GM12878 (cell line): ENCODE measurements around the gene DENND2C. TPM values are rescaled to one million over a fixed set of nuclear protein-coding genes. Genes with fewer than 3 reads are reported as not detected.
A peak's percentile ranks its signal among the peaks of the same experiment; 100 is the strongest.

ENCODE experiments used
- ATAC-seq: fragments of 200-7000 bp; cut with Tn5 transposase; 3 replicates; pipeline ENCODE4 v1.9.1; 2020; ENCODE audit warnings: mild to moderate bottlenecking, moderate library complexity
- Bru-seq: library from RNA; stranded (reverse); fragments of 400-500 nt; gene quantifications from one replicate; lab custom pipeline; 2021; lab: Mats Ljungman, UMichigan
- BruChase-seq, 2 experiments: library from RNA; stranded (reverse); fragments of 400-500 nt; gene quantifications; one replicate each; lab custom pipeline; 2021; lab: Mats Ljungman, UMichigan
- BruUV-seq: library from RNA; stranded (reverse); fragments of 400-500 nt; replicated peaks from 2 replicates; lab custom pipeline; 2021; lab: Mats Ljungman, UMichigan
- CTCF ChIA-PET: fragments of 300-600 bp; sonication (Branson Sonifier 250); formaldehyde crosslinking; extraction: SDS; loops from one replicate; lab custom pipeline; 2021; ENCODE audit warnings: inconsistent platforms; lab: Yijun Ruan, JAX
- POLR2A ChIA-PET: fragments of 350-600 bp; formaldehyde crosslinking; extraction: SDS; loops from one replicate; lab custom pipeline; 2021; ENCODE audit warnings: inconsistent platforms; lab: Charles Lee
- RAD21 ChIA-PET: fragments of 300-600 bp; sonication (Branson Sonifier 250); formaldehyde crosslinking; loops from one replicate; lab custom pipeline; 2023; ENCODE audit warnings: antibody characterized with exemption; ENCODE audit not compliant: unreplicated experiment; lab: Charles Lee
- SMC1A ChIA-PET: fragments of 300-600 bp; sonication (Branson Sonifier 250); formaldehyde crosslinking; loops from one replicate; lab custom pipeline; 2023; ENCODE audit not compliant: unreplicated experiment, uncharacterized antibody; lab: Charles Lee
- DNase-seq: peaks from one replicate; pipeline ENCODE4 v3.0.0-alpha.2; 2011; ENCODE audit warnings: low read depth, low spot score
- FAIRE-seq: peaks from 3 replicates; lab custom pipeline; 2011; peaks lifted over from hg19 to GRCh38; lab: Jason Lieb, UNC
- H2AFZ ChIP-seq: 2 replicates; pipeline ENCODE4 v1.6.0; 2011; ENCODE audit warnings: low read depth, low read length, control low read depth; ENCODE audit not compliant: control insufficient read depth
- H3K27ac ChIP-seq: 2 replicates; pipeline ENCODE4 v1.5.1; 2011; ENCODE audit warnings: control low read depth; ENCODE audit not compliant: control insufficient read depth, insufficient read depth
- H3K27me3 ChIP-seq, 2 experiments: replicated peaks in 1 of 2; 2 replicates each; pipeline versions ENCODE4 v1.6.0 to v1.6.1; 2011; ENCODE audit warnings: low read length in 1 of 2; ENCODE audit not compliant: control insufficient read depth in 2 of 2, insufficient read depth in 2 of 2
- H3K36me3 ChIP-seq, 2 experiments: 2 replicates each; pipeline ENCODE4 v1.5.1; 2011; ENCODE audit warnings: low read length in 1 of 2; ENCODE audit not compliant: control insufficient read depth in 2 of 2, insufficient read depth in 2 of 2
- H3K4me1 ChIP-seq: 2 replicates; pipeline ENCODE4 v1.6.1; 2011; ENCODE audit warnings: mild to moderate bottlenecking, low read length, moderate library complexity, mixed read lengths; ENCODE audit not compliant: control insufficient read depth, insufficient read depth
- H3K4me2 ChIP-seq: 2 replicates; pipeline ENCODE4 v1.6.0; 2011; ENCODE audit warnings: control low read depth; ENCODE audit not compliant: control insufficient read depth, insufficient read depth
- H3K4me3 ChIP-seq: fragments of 200-600 bp; sonication (generic); 2 replicates; pipeline ENCODE4 v1.5.1; 2016
- H3K79me2 ChIP-seq: 2 replicates; pipeline ENCODE4 v1.6.0; 2011; ENCODE audit warnings: low read length; ENCODE audit not compliant: control insufficient read depth, insufficient read depth
- H3K9ac ChIP-seq: 2 replicates; pipeline ENCODE4 v1.8.0; 2011; ENCODE audit warnings: low read length, control low read depth, mixed read lengths; ENCODE audit not compliant: control insufficient read depth, insufficient read depth
- H3K9me3 ChIP-seq: replicated peaks from 3 replicates; pipeline ENCODE4 v1.5.1; 2011; ENCODE audit warnings: mild to moderate bottlenecking, low read length; ENCODE audit not compliant: control insufficient read depth, insufficient read depth
- H4K20me1 ChIP-seq: 2 replicates; pipeline ENCODE4 v1.6.0; 2011; ENCODE audit not compliant: control insufficient read depth, insufficient read depth
- ATF2 ChIP-seq: IDR thresholded peaks from 2 replicates; pipeline ENCODE4 v1.6.1; 2012; ENCODE audit warnings: low read length, inconsistent platforms
- EED ChIP-seq: sonication (generic); IDR thresholded peaks from 2 replicates; pipeline ENCODE4 v1.6.1; 2016; ENCODE audit warnings: antibody characterized with exemption, low read depth
- EGR1 ChIP-seq, 2 experiments: IDR thresholded peaks; 1 replicate in 1 of 2; 2 replicates in 1 of 2; pipeline ENCODE4 v1.6.1; 2011 to 2012; ENCODE audit warnings: low read depth in 2 of 2, low read length in 2 of 2, borderline replicate concordance in 1 of 2, mild to moderate bottlenecking in 1 of 2, moderate library complexity in 1 of 2
- HSF1 ChIP-seq: fragments of 150-350 bp; IDR thresholded peaks from 2 replicates; pipeline ENCODE4 v1.6.1; 2014; ENCODE audit warnings: mild to moderate bottlenecking, low read depth, low read length
- IKZF1 ChIP-seq: fragments of 450-650 bp; conservative IDR thresholded peaks from 2 replicates; pipeline ENCODE4 v1.6.1; 2017; ENCODE audit warnings: antibody characterized with exemption, mild to moderate bottlenecking
- KDM1A ChIP-seq: fragments of 200-600 bp; sonication (generic); IDR thresholded peaks from 2 replicates; pipeline ENCODE4 v1.6.1; 2016; ENCODE audit warnings: borderline replicate concordance
- MEF2A ChIP-seq: IDR thresholded peaks from 2 replicates; pipeline ENCODE4 v1.6.1; 2011; ENCODE audit warnings: low read depth, mild to moderate bottlenecking, low read length, moderate library complexity; ENCODE audit not compliant: insufficient read depth
- MXI1 ChIP-seq: fragments of 150-350 bp; IDR thresholded peaks from 2 replicates; pipeline ENCODE4 v1.6.1; 2011; ENCODE audit warnings: low read depth, mild to moderate bottlenecking, inconsistent platforms, low read length, improper control_type of control experiment
- NBN ChIP-seq: fragments of 450-650 bp; IDR thresholded peaks from 2 replicates; pipeline ENCODE4 v1.6.1; 2016
- NFXL1 ChIP-seq: fragments of 450-650 bp; IDR thresholded peaks from 2 replicates; pipeline ENCODE4 v1.6.1; 2017; ENCODE audit warnings: antibody characterized with exemption, mild to moderate bottlenecking, borderline replicate concordance
- NFYB ChIP-seq: IDR thresholded peaks from 2 replicates; pipeline ENCODE4 v1.6.1; 2011; ENCODE audit warnings: low read depth, mild to moderate bottlenecking, low read length, improper control_type of control experiment, moderate library complexity; ENCODE audit not compliant: insufficient read depth
- NR2C2 ChIP-seq: IDR thresholded peaks from 2 replicates; pipeline ENCODE4 v1.6.1; 2011; ENCODE audit warnings: borderline replicate concordance, low read depth; ENCODE audit not compliant: control insufficient read depth, insufficient read length
- NR2F1 ChIP-seq: fragments of 450-650 bp; conservative IDR thresholded peaks from 2 replicates; pipeline ENCODE4 v1.6.1; 2017; ENCODE audit warnings: mild to moderate bottlenecking
- PML ChIP-seq: IDR thresholded peaks from 2 replicates; pipeline ENCODE4 v1.6.1; 2012; ENCODE audit warnings: low read length, inconsistent platforms
- RUNX3 ChIP-seq: IDR thresholded peaks from 2 replicates; pipeline ENCODE4 v1.6.1; 2012; ENCODE audit warnings: low read length, inconsistent platforms
- SMARCA5 ChIP-seq: fragments of 450-650 bp; IDR thresholded peaks from 2 replicates; pipeline ENCODE4 v1.6.1; 2017; ENCODE audit warnings: mild to moderate bottlenecking
- SP1 ChIP-seq: IDR thresholded peaks from one replicate; pipeline ENCODE4 v1.6.1; 2011; ENCODE audit warnings: low read depth, low read length
- SUZ12 ChIP-seq: fragments of 200-600 bp; sonication (generic); IDR thresholded peaks from one replicate; pipeline ENCODE4 v1.6.1; 2018; ENCODE audit warnings: antibody characterized with exemption, mild to moderate bottlenecking; ENCODE audit not compliant: unreplicated experiment
- TCF12 ChIP-seq: IDR thresholded peaks from 2 replicates; pipeline ENCODE4 v1.6.1; 2011; ENCODE audit warnings: low read depth, mild to moderate bottlenecking, low read length
- ZNF274 ChIP-seq: IDR thresholded peaks from one replicate; pipeline ENCODE4 v1.8.0; 2011; ENCODE audit not compliant: insufficient read length, insufficient read depth
- WGBS: methylation state at CpG from one replicate; pipeline ENCODE4 v1.1.6; 2016; ENCODE audit warnings: low lambda C conversion rate; ENCODE audit not compliant: insufficient replicate concordance, insufficient coverage; ENCODE audit errors: missing lambda C conversion rate; 5-methylcytosine and 5-hydroxymethylcytosine counted together
- in situ Hi-C: fragments of 300-500 bp; cut with MboI; formaldehyde crosslinking; loops from 9 replicates; pipeline ENCODE4 v1.14.3; 2018; ENCODE audit warnings: mixed read lengths
- intact Hi-C: fragments of 100-400 bp; cut with micrococcal nuclease; formaldehyde crosslinking; loops from one replicate; pipeline ENCODE4 v1.14.2; 2022; ENCODE audit not compliant: unreplicated experiment
- long read RNA-seq, 2 experiments: library from polyadenylated mRNA; unstranded; transcript quantifications; one replicate each; pipeline ENCODE4 v2.0.0, GENCODE V29; 2019 to 2020
- polyA minus RNA-seq, 3 experiments: library from RNA; depleted of rRNA, polyadenylated mRNA; stranded (reverse); fragments of >200 nt; gene quantifications; 2 replicates each; pipeline ENCODE4 v1.2.3, GENCODE V29; 2011
- polyA plus RNA-seq, 11 experiments: library from polyadenylated mRNA; depleted of rRNA in 4 of 11; unstranded in 6 of 11; stranded (reverse) in 5 of 11; fragments of >200 nt; fragmentation: Nextera tagmentation in 4 of 11; fragmentation: Illumina TruSeq in 1 of 11; extraction: Ambion mirVana in 4 of 11; extraction: Trizol in 1 of 11; gene quantifications; 1 replicate in 1 of 11; 2 replicates in 10 of 11; pipeline versions ENCODE4 v1.2.1 to v1.2.3, GENCODE V29; 2011 to 2016; ENCODE audit warnings: inconsistent platforms in 2 of 11, missing spikeins in 2 of 11, low read depth in 1 of 11
- total RNA-seq, 4 experiments: library from RNA; depleted of rRNA in 3 of 4; stranded (reverse); fragments of >200 nt in 3 of 4; fragmentation: Illumina TruSeq in 1 of 4; extraction: Trizol in 1 of 4; gene quantifications; 2 replicates each; pipeline versions ENCODE4 v1.2.1 to v1.2.3, GENCODE V29; 2013 to 2021

DENND2C gene
- total RNA-seq (2013; cell fraction: nucleolus; rRNA removed): 0.10 TPM in 1 of 2 replicates, not detected in the other
- total RNA-seq (2014; rRNA removed) (0.06 TPM in 1 of 2 replicates, not detected in the other), total RNA-seq (2014; rRNA removed; fragmentation: Illumina TruSeq; extraction: Trizol) (0.04 and 0.09 TPM in 2 replicates), total RNA-seq (2021) (0.08 TPM in 1 of 2 replicates, not detected in the other), polyA plus RNA-seq (2011; rRNA removed) (0.01 and 0.09 TPM in 2 replicates), polyA plus RNA-seq (2014; fragmentation: Illumina TruSeq; extraction: Trizol) (0.08 and 0.10 TPM in 2 replicates), polyA plus RNA-seq (2014; fragmentation: Nextera tagmentation; extraction: Ambion mirVana) (not detected), polyA plus RNA-seq (2014; rRNA removed) (0.03 and 0.06 TPM in 2 replicates), polyA plus RNA-seq (2016; fragmentation: Nextera tagmentation; extraction: Ambion mirVana) (under 1 TPM in 1 of 2 experiments, not detected in 1; 0.07 TPM), polyA minus RNA-seq (2011; rRNA and poly(A)+ RNA removed) (0.07 TPM in 1 of 2 replicates, not detected in the other), Bru-seq, nascent RNA (percentile 27 among the genes with signal in this experiment), BruChase-seq, experiment 1, labeled RNA remaining after a 6-hour chase (percentile 21 among the genes with signal in this experiment), BruChase-seq, experiment 2, labeled RNA remaining after a 2-hour chase (percentile 24 among the genes with signal in this experiment)
- polyA plus RNA-seq (2011; ENCODE audit: low read depth): 0.29 TPM
- 0.04 TPM in 1 of 2 replicates, not detected in the other for polyA plus RNA-seq (2011; cell fraction: cytosol; rRNA removed)
- polyA plus RNA-seq (2011; cell fraction: nucleus; rRNA removed): 0.04 TPM in 2 replicates
- polyA plus RNA-seq (2012): 0.28 and 0.47 TPM in 2 replicates
- not detected in 2 replicates for polyA minus RNA-seq (2011; cell fraction: cytosol; rRNA and poly(A)+ RNA removed)
- not detected in 2 replicates for polyA minus RNA-seq (2011; cell fraction: nucleus; rRNA and poly(A)+ RNA removed)
- long read RNA-seq, experiment 1: 0 reads
- long read RNA-seq, experiment 2: 0 reads

- SMC1A ChIA-PET: no interaction called here
- intact Hi-C loops (loop anchor here (5.0 kb wide), 1 partner anchor 322 kb away; no protein-coding TSS in a partner anchor), in situ Hi-C loops (loop anchor here (10.0 kb wide), 1 partner anchor 325 kb away; no protein-coding TSS in a partner anchor)
Measured at GRCh38 chr1:114669562-114670082, at the start of gene DENND2C. Gene DENND2C, minus strand, starts transcription at chr1:114670049. Its CDS starts 44,065 bp downstream, at chr1:114625984.

More at GRCh38 chr1:114669562-114670082, at the start of gene DENND2C:
- CTCF ChIA-PET: interaction anchor here (1.9 to 5.0 kb wide), 2 partner anchors 24 to 323 kb away, joined by 4 to 31 read pairs; no protein-coding TSS in a partner anchor
- H3K27me3 ChIP-seq: no peaks in the 10 kb centered on the region; a peak in 1 of 4 replicates
- no peaks in the 10 kb centered on the region for H3K9me3 ChIP-seq
- H3K27ac ChIP-seq: no peak within 1 kb of the TSS
- BruUV-seq: no TSS peak
- ATAC-seq (peak; percentile 75), DNase-seq (no peak), FAIRE-seq (no peak)
- TF ChIP-seq NR2F1 (no peak), EGR1 (IDR thresholded peaks at IDR 0.05; ENCODE audit: borderline replicate concordance in 1 of 2, low read depth in 2 of 2, low read length in 2 of 2) (peak in 1 of 2 experiments; percentile 95; a peak in 2 of 3 replicates), NR2C2 (no peak), RUNX3 (0 out of 2 replicates have a peak, but pooled peaks have one; percentile 2), ATF2 (no peak), MEF2A (no peak), NFYB (no peak), KDM1A (no peak), NFXL1 (no peak), EED (no peak), TCF12 (no peak), NBN (no peak), MXI1 (no peak), IKZF1 (peak; percentile 56), SMARCA5 (no peak), SUZ12 (no peak), PML (no peak), HSF1 (no peak), SP1 (no peak), ZNF274 (no peak)
- H3K4me3 ChIP-seq: peak within 1 kb of the TSS; percentile 74
- H2AFZ ChIP-seq: peak within 1 kb of the TSS; percentile 94
- H3K9ac ChIP-seq: peak within 1 kb of the TSS; percentile 39
- H3K36me3 ChIP-seq: no peaks in the 10 kb centered on the region
- no peaks in the 10 kb centered on the region for H3K79me2 ChIP-seq
- peaks cover 5% of the 10 kb centered on the region for H3K4me1 ChIP-seq
- WGBS: 4% methylated on average over 48 of the region's 50 CpGs
- RAD21 ChIA-PET: interaction anchor here (0.6 to 1.1 kb wide), 4 partner anchors 20 to 158 kb away, joined by 3 to 4 read pairs (median 4); partner anchors contain the start of gene NRAS
- H4K20me1 ChIP-seq: no peaks in the 10 kb centered on the region
- POLR2A ChIA-PET: interaction anchor here (0.5 kb wide), 1 partner anchor 17 kb away, joined by 5 read pairs; no protein-coding TSS in a partner anchor
- peak within 1 kb of the TSS; percentile 100 for H3K4me2 ChIP-seq
